PC-3 (cell line): Measurements from ENCODE around the gene CCDC191. TPM values are rescaled to one million over a fixed set of nuclear protein-coding genes. Genes with fewer than 3 reads are reported as not detected.

Source experiments
- ATAC-seq: fragments of 200-7000 bp; cut with Tn5 transposase; 2 replicates; pipeline ENCODE4 v1.9.1; 2020; ENCODE audit warnings: mild to moderate bottlenecking, moderate library complexity
- BruUV-seq: library from RNA; stranded (reverse); fragments of 400-500 nt; replicated peaks from 2 replicates; lab custom pipeline; 2021; lab: Mats Ljungman, UMichigan
- CTCF ChIA-PET: fragments of 300-600 bp; sonication (Branson Sonifier 250); formaldehyde crosslinking; loops from one replicate; lab custom pipeline; 2022; ENCODE audit warnings: antibody characterized with exemption; lab: Charles Lee
- POLR2A ChIA-PET: fragments of 300-600 bp; sonication (Branson Sonifier 250); formaldehyde crosslinking; loops from one replicate; lab custom pipeline; 2022; ENCODE audit warnings: antibody characterized with exemption; ENCODE audit not compliant: unreplicated experiment; lab: Charles Lee
- DNase-seq: peaks from one replicate; pipeline ENCODE4 v3.0.0-alpha.2; 2015
- H2AFZ ChIP-seq: fragments of 300-600 bp; sonication (generic); 2 replicates; pipeline ENCODE4 v1.6.0; 2016; ENCODE audit warnings: antibody characterized with exemption, low read length
- H3F3A ChIP-seq: fragments of 300-600 bp; sonication (generic); one replicate; pipeline ENCODE4 v1.6.0; 2017; ENCODE audit warnings: antibody characterized with exemption, low read length, control low read depth, mild to moderate bottlenecking; ENCODE audit not compliant: unreplicated experiment
- H3K27ac ChIP-seq: fragments of 300-600 bp; sonication (generic); 2 replicates; pipeline ENCODE4 v1.5.1; 2016; ENCODE audit warnings: mild to moderate bottlenecking, low read length
- H3K27me3 ChIP-seq: fragments of 300-600 bp; sonication (generic); 2 replicates; pipeline ENCODE4 v1.6.1; 2016; ENCODE audit warnings: low read length, mixed read lengths
- H3K36me3 ChIP-seq: fragments of 300-600 bp; sonication (generic); 2 replicates; pipeline ENCODE4 v1.6.1; 2016; ENCODE audit warnings: low read depth, mixed run types, low read length, mixed read lengths
- H3K4me1 ChIP-seq: fragments of 300-600 bp; sonication (generic); 2 replicates; pipeline ENCODE4 v1.5.1; 2016; ENCODE audit warnings: low read length; ENCODE audit not compliant: insufficient read depth
- H3K4me2 ChIP-seq: fragments of 300-600 bp; sonication (generic); 2 replicates; pipeline ENCODE4 v1.6.0; 2016; ENCODE audit warnings: low read length
- H3K4me3 ChIP-seq: fragments of 300-600 bp; sonication (generic); 2 replicates; pipeline ENCODE4 v1.5.1; 2016; ENCODE audit warnings: mild to moderate bottlenecking, low read length, mixed read lengths
- H3K79me2 ChIP-seq: fragments of 300-600 bp; sonication (generic); 2 replicates; pipeline ENCODE4 v1.6.1; 2017; ENCODE audit warnings: low read length, mixed read lengths
- H3K9ac ChIP-seq: fragments of 300-600 bp; sonication (generic); 2 replicates; pipeline ENCODE4 v1.6.0; 2016; ENCODE audit warnings: mild to moderate bottlenecking, low read length
- H3K9me2 ChIP-seq: fragments of 300-600 bp; sonication (generic); replicated peaks from 2 replicates; pipeline ENCODE4 v1.6.1; 2016; ENCODE audit warnings: mixed run types, low read length, mixed read lengths
- H3K9me3 ChIP-seq: fragments of 300-600 bp; sonication (generic); 2 replicates; pipeline ENCODE4 v1.6.1; 2016; ENCODE audit warnings: low read length, mixed read lengths
- H4K20me1 ChIP-seq: fragments of 300-600 bp; sonication (generic); 2 replicates; pipeline ENCODE4 v1.6.1; 2016; ENCODE audit warnings: low read length, mixed read lengths
- CTCF ChIP-seq: fragments of 300-600 bp; sonication (generic); conservative IDR thresholded peaks from 2 replicates; pipeline ENCODE4 v1.5.1; 2017; ENCODE audit warnings: antibody characterized with exemption, low read depth, mild to moderate bottlenecking, low read length
- EZH2 ChIP-seq: fragments of 300-600 bp; sonication (generic); IDR thresholded peaks from one replicate; pipeline ENCODE4 v1.6.1; 2017; ENCODE audit warnings: antibody characterized with exemption, mild to moderate bottlenecking, low read length; ENCODE audit not compliant: unreplicated experiment
- EZH2phosphoT487 ChIP-seq: fragments of 300-600 bp; sonication (generic); IDR thresholded peaks from 2 replicates; pipeline ENCODE4 v1.6.1; 2018; ENCODE audit warnings: mild to moderate bottlenecking, antibody characterized with exemption, low read length, borderline replicate concordance
- intact Hi-C: fragments of 100-400 bp; cut with micrococcal nuclease; formaldehyde crosslinking; loops from 2 replicates; pipeline ENCODE4 v1.9.0; 2023
- total RNA-seq: library from RNA; depleted of rRNA; stranded (reverse); fragments of >200 nt; gene quantifications from 2 replicates; pipeline ENCODE4 v1.2.3, GENCODE V29; 2014

The CCDC191 gene
- total RNA-seq, 1 experiment from 2014 or later, result 1.3 TPM

- no peaks in the 10 kb centered on the region for H4K20me1 ChIP-seq
- no peaks in the 10 kb centered on the region for H3K9me2 ChIP-seq
- DNase-seq (no peak), ATAC-seq (no peak)
- BruUV-seq, result no TSS peak
- intact Hi-C loops, result no loop called here
- no peaks in the 10 kb centered on the region for H3F3A ChIP-seq
- H3K27me3 ChIP-seq, result no peaks in the 10 kb centered on the region
- H3K79me2 ChIP-seq, result no peaks in the 10 kb centered on the region
- H2AFZ ChIP-seq, result no peak overlapping the region
- no peaks in the 10 kb centered on the region for H3K36me3 ChIP-seq
- no peak overlapping the region for H3K4me3 ChIP-seq
- no peak for TF ChIP-seq CTCF
- TF ChIP-seq EZH2, result no peak
- TF ChIP-seq EZH2phosphoT487, result no peak
- H3K27ac ChIP-seq, result no peak overlapping the region
- H3K9me3 ChIP-seq, result no peaks in the 10 kb centered on the region
- no peak overlapping the region for H3K4me2 ChIP-seq
- POLR2A ChIA-PET, result no interaction called here
- no peak overlapping the region for H3K9ac ChIP-seq
- peaks cover 4% of the 10 kb centered on the region for H3K4me1 ChIP-seq
- CTCF ChIA-PET, result no interaction called here
Observed at GRCh38 chr3:113953677-113954076, 102.6 kb downstream of the CCDC191 start.

- no peaks in the 10 kb centered on the region for H3K9me3 ChIP-seq
- H3K36me3 ChIP-seq, result no peaks in the 10 kb centered on the region
- no peaks in the 10 kb centered on the region for H3K9me2 ChIP-seq
- no TSS peak for BruUV-seq
- intact Hi-C loops, result no loop called here
- H4K20me1 ChIP-seq, result no peaks in the 10 kb centered on the region
- H3K27ac ChIP-seq, result no peak overlapping the region
- peaks cover 8% of the 10 kb centered on the region for H3K4me1 ChIP-seq
- ChIA-PET POLR2A (no interaction called here), CTCF (no interaction called here)
- H3K79me2 ChIP-seq, result no peaks in the 10 kb centered on the region
- no peak overlapping the region for H3K4me3 ChIP-seq
- DNase-seq, result no peak
- H3F3A ChIP-seq, result no peaks in the 10 kb centered on the region
- H3K4me2 ChIP-seq, result no peak overlapping the region
- H3K27me3 ChIP-seq, result no peaks in the 10 kb centered on the region
- H2AFZ ChIP-seq, result no peak overlapping the region
- no peak for ATAC-seq
- H3K9ac ChIP-seq, result no peak overlapping the region
- TF ChIP-seq EZH2phosphoT487 (no peak), EZH2 (no peak), CTCF (no peak)
Observed at GRCh38 chr3:113952921-113953320, 103.4 kb downstream of the CCDC191 start.

GRCh38 chr3:113948015-113948917 lies 108.1 kb downstream of the CCDC191 start:
- H3K36me3 ChIP-seq, result no peaks in the 10 kb centered on the region
- BruUV-seq, result no TSS peak
- H4K20me1 ChIP-seq, result no peaks in the 10 kb centered on the region
- TF ChIP-seq EZH2, result no peak
- TF ChIP-seq EZH2phosphoT487, result no peak
- no peak for TF ChIP-seq CTCF
- H3K9me3 ChIP-seq, result no peaks in the 10 kb centered on the region
- ChIA-PET CTCF (no interaction called here), POLR2A (no interaction called here)
- H2AFZ ChIP-seq, result peak overlapping the region; percentile 87
- H3K27me3 ChIP-seq, result no peaks in the 10 kb centered on the region
- H3K4me2 ChIP-seq, result peak overlapping the region; percentile 91
- no peaks in the 10 kb centered on the region for H3K9me2 ChIP-seq
- no peak overlapping the region for H3K27ac ChIP-seq
- H3K4me1 ChIP-seq, result peaks cover 17% of the 10 kb centered on the region
- H3F3A ChIP-seq, result no peaks in the 10 kb centered on the region
- no peaks in the 10 kb centered on the region for H3K79me2 ChIP-seq
- H3K4me3 ChIP-seq, result peak overlapping the region; percentile 73
- H3K9ac ChIP-seq, result no peak overlapping the region
- ATAC-seq (peak; percentile 55), DNase-seq (peak; percentile 36)
- intact Hi-C loops, result loop anchor here (5.0 kb wide), 1 partner anchor 109 kb away; the partner anchor contains the start of genes CCDC191 and QTRT2
